ENCODE data around the gene SP110. TPM values are rescaled to one million over a fixed set of nuclear protein-coding genes. Genes with fewer than 3 reads are reported as not detected.
A peak's percentile ranks its signal among the peaks of the same experiment; 100 is the strongest.
"Not testable (repeated sequence)": the region's sequence is repeated elsewhere in the genome, so short reads cannot be mapped to it uniquely, and the experiment has no call there.

The SP110 gene
- total RNA-seq, 1 experiment from 2014 or later = 11.0 TPM

GRCh38 chr2:230127195-230127594 lies 92.6 kb downstream of the SP110 start:
- ChIA-PET POLR2A (ENCODE audit: low non-redundant PET) (no interaction called here), CTCF (interaction anchor here (1.4 kb wide), 1 partner anchor 33 kb away, joined by 3 read pairs; no protein-coding TSS in a partner anchor)
- BruUV-seq (replicated peaks) = no TSS peak

GRCh38 chr2:230124757-230125431 lies 94.9 kb downstream of the SP110 start:
- Histone ChIP-seq H3K4me1 (ENCODE audit: insufficient read depth, low read length, poor library complexity, severe bottlenecking) (peaks cover 9% of the 10 kb centered on the region), H3K27ac (ENCODE audit: low read depth, low read length, poor library complexity, severe bottlenecking) (no peak overlapping the region), H3K27me3 (replicated peaks; ENCODE audit: insufficient read depth, low read depth, low read length, poor library complexity) (no peaks in the 10 kb centered on the region), H3K9me3 (ENCODE audit: low read depth, low read length, poor library complexity, severe bottlenecking) (no peaks in the 10 kb centered on the region), H3K36me3 (ENCODE audit: insufficient read depth, low read length, poor library complexity, severe bottlenecking) (no peaks in the 10 kb centered on the region), H3K4me3 (ENCODE audit: low read depth, low read length, poor library complexity, severe bottlenecking) (no peak overlapping the region)
- TF ChIP-seq CTCF (conservative IDR thresholded peaks at IDR 0.05; ENCODE audit: low read depth, low read length) (no peak), EZH2 (IDR thresholded peaks at IDR 0.05; ENCODE audit: borderline replicate concordance, low read depth, low read length, poor library complexity, severe bottlenecking) (no peak)
- intact Hi-C loops (cut with micrococcal nuclease; ENCODE audit: unreplicated experiment) = no loop called here
- POLR2A ChIA-PET (ENCODE audit: low non-redundant PET) = interaction anchor here (0.6 kb wide), 1 partner anchor 144 kb away, joined by 3 read pairs; no protein-coding TSS in a partner anchor
- peak; percentile 27 for DNase-seq (ENCODE audit: low spot score)
- BruUV-seq (replicated peaks) = no TSS peak
- CTCF ChIA-PET = no interaction called here

More at GRCh38 chr2:230127195-230127594, 92.6 kb downstream of the SP110 start:
- H3K27me3 ChIP-seq (replicated peaks; ENCODE audit: insufficient read depth, low read depth, low read length, poor library complexity) = no peaks in the 10 kb centered on the region
- intact Hi-C loops (cut with micrococcal nuclease; ENCODE audit: unreplicated experiment) = no loop called here
- no peak overlapping the region for H3K27ac ChIP-seq (ENCODE audit: low read depth, low read length, poor library complexity, severe bottlenecking)
- H3K4me3 ChIP-seq (ENCODE audit: low read depth, low read length, poor library complexity, severe bottlenecking) = no peak overlapping the region
- TF ChIP-seq CTCF (conservative IDR thresholded peaks at IDR 0.05; ENCODE audit: low read depth, low read length) (no peak), EZH2 (IDR thresholded peaks at IDR 0.05; ENCODE audit: borderline replicate concordance, low read depth, low read length, poor library complexity, severe bottlenecking) (no peak)
- H3K9me3 ChIP-seq (ENCODE audit: low read depth, low read length, poor library complexity, severe bottlenecking) = no peaks in the 10 kb centered on the region
- H3K36me3 ChIP-seq (ENCODE audit: insufficient read depth, low read length, poor library complexity, severe bottlenecking) = no peaks in the 10 kb centered on the region
- no peak for DNase-seq (ENCODE audit: low spot score)
- H3K4me1 ChIP-seq (ENCODE audit: insufficient read depth, low read length, poor library complexity, severe bottlenecking) = peaks cover 9% of the 10 kb centered on the region

GRCh38 chr2:230124235-230124634 lies 95.5 kb downstream of the SP110 start:
- H3K27me3 ChIP-seq (replicated peaks; ENCODE audit: insufficient read depth, low read depth, low read length, poor library complexity) = no peaks in the 10 kb centered on the region
- no peak overlapping the region for H3K4me3 ChIP-seq (ENCODE audit: low read depth, low read length, poor library complexity, severe bottlenecking)
- no peak for TF ChIP-seq CTCF (conservative IDR thresholded peaks at IDR 0.05; ENCODE audit: low read depth, low read length)
- TF ChIP-seq EZH2 (IDR thresholded peaks at IDR 0.05; ENCODE audit: borderline replicate concordance, low read depth, low read length, poor library complexity, severe bottlenecking) = no peak
- no peaks in the 10 kb centered on the region for H3K36me3 ChIP-seq (ENCODE audit: insufficient read depth, low read length, poor library complexity, severe bottlenecking)
- intact Hi-C loops (cut with micrococcal nuclease; ENCODE audit: unreplicated experiment) = no loop called here
- H3K9me3 ChIP-seq (ENCODE audit: low read depth, low read length, poor library complexity, severe bottlenecking) = no peaks in the 10 kb centered on the region
- H3K27ac ChIP-seq (ENCODE audit: low read depth, low read length, poor library complexity, severe bottlenecking) = no peak overlapping the region
- ChIA-PET POLR2A (ENCODE audit: low non-redundant PET) (interaction anchor here (0.6 kb wide), 1 partner anchor 144 kb away, joined by 3 read pairs; no protein-coding TSS in a partner anchor), CTCF (no interaction called here)
- DNase-seq (ENCODE audit: low spot score) = no peak
- BruUV-seq (replicated peaks) = no TSS peak
- peaks cover 9% of the 10 kb centered on the region for H3K4me1 ChIP-seq (ENCODE audit: insufficient read depth, low read length, poor library complexity, severe bottlenecking)

GRCh38 chr2:230120376-230120775 lies 99.4 kb downstream of the SP110 start:
- H3K4me1 ChIP-seq (ENCODE audit: insufficient read depth, low read length, poor library complexity, severe bottlenecking); DNase-seq (ENCODE audit: low spot score); intact Hi-C loops (cut with micrococcal nuclease; ENCODE audit: unreplicated experiment); CTCF ChIA-PET; POLR2A ChIA-PET (ENCODE audit: low non-redundant PET); H3K27ac ChIP-seq (ENCODE audit: low read depth, low read length, poor library complexity, severe bottlenecking); H3K27me3 ChIP-seq (replicated peaks; ENCODE audit: insufficient read depth, low read depth, low read length, poor library complexity); BruUV-seq (replicated peaks); H3K9me3 ChIP-seq (ENCODE audit: low read depth, low read length, poor library complexity, severe bottlenecking); H3K4me3 ChIP-seq (ENCODE audit: low read depth, low read length, poor library complexity, severe bottlenecking); H3K36me3 ChIP-seq (ENCODE audit: insufficient read depth, low read length, poor library complexity, severe bottlenecking): not testable (repeated sequence)

- H3K36me3 ChIP-seq (ENCODE audit: insufficient read depth, low read length, poor library complexity, severe bottlenecking); DNase-seq (ENCODE audit: low spot score); POLR2A ChIA-PET (ENCODE audit: low non-redundant PET); CTCF ChIA-PET; H3K9me3 ChIP-seq (ENCODE audit: low read depth, low read length, poor library complexity, severe bottlenecking); H3K4me1 ChIP-seq (ENCODE audit: insufficient read depth, low read length, poor library complexity, severe bottlenecking); H3K4me3 ChIP-seq (ENCODE audit: low read depth, low read length, poor library complexity, severe bottlenecking); H3K27ac ChIP-seq (ENCODE audit: low read depth, low read length, poor library complexity, severe bottlenecking); H3K27me3 ChIP-seq (replicated peaks; ENCODE audit: insufficient read depth, low read depth, low read length, poor library complexity); BruUV-seq (replicated peaks); intact Hi-C loops (cut with micrococcal nuclease; ENCODE audit: unreplicated experiment): not testable (repeated sequence)
Measured at GRCh38 chr2:230119827-230120226, 100.0 kb downstream of the SP110 start.
